DND-41 (cell line): ENCODE measurements around the gene TRPM3.

ENCODE experiments used
- ATAC-seq: fragments of 200-7000 bp; cut with Tn5 transposase; 3 replicates; pipeline ENCODE4 v1.9.1; 2021; ENCODE audit warnings: low read depth; ENCODE audit not compliant: insufficient read depth
- DNase-seq: peaks from one replicate; pipeline ENCODE4 v3.0.0-alpha.2; 2020
- H2AFZ ChIP-seq: 2 replicates; pipeline ENCODE4 v1.6.0; 2012; ENCODE audit warnings: low read depth, low read length
- H3K27ac ChIP-seq: 2 replicates; pipeline ENCODE4 v1.5.1; 2012; ENCODE audit warnings: low read length, inconsistent platforms
- H3K27me3 ChIP-seq: fragments of 200-600 bp; sonication (generic); 2 replicates; pipeline ENCODE4 v1.6.0; 2012; ENCODE audit warnings: low read length, mild to moderate bottlenecking, inconsistent platforms; ENCODE audit not compliant: insufficient read depth, poor library complexity
- H3K36me3 ChIP-seq: 2 replicates; pipeline ENCODE4 v1.5.1; 2012; ENCODE audit warnings: low read length, inconsistent platforms; ENCODE audit not compliant: insufficient read depth
- H3K4me1 ChIP-seq: 2 replicates; pipeline ENCODE4 v1.5.1; 2012; ENCODE audit warnings: mild to moderate bottlenecking, low read length; ENCODE audit not compliant: insufficient read depth
- H3K4me2 ChIP-seq: 2 replicates; pipeline ENCODE4 v1.6.0; 2012; ENCODE audit warnings: mild to moderate bottlenecking, moderate library complexity, low read length, inconsistent platforms; ENCODE audit not compliant: insufficient read depth
- H3K4me3 ChIP-seq, 2 experiments: fragments of 200-600 bp in 1 of 2; shearing (Covaris generic) in 1 of 2; 2 replicates each; pipeline ENCODE4 v1.5.1; 2012 to 2016; ENCODE audit warnings: inconsistent platforms in 2 of 2, low read length in 2 of 2, mild to moderate bottlenecking in 2 of 2, low read depth in 1 of 2, moderate library complexity in 1 of 2
- H3K79me2 ChIP-seq: 2 replicates; pipeline ENCODE4 v1.6.0; 2012; ENCODE audit warnings: low read length, inconsistent platforms; ENCODE audit not compliant: insufficient read depth
- H3K9ac ChIP-seq: 2 replicates; pipeline ENCODE4 v1.6.0; 2012; ENCODE audit warnings: low read depth, mild to moderate bottlenecking, inconsistent platforms, low read length, moderate library complexity
- H3K9me3 ChIP-seq: 2 replicates; pipeline ENCODE4 v1.5.1; 2012; ENCODE audit warnings: low read length, moderate library complexity, mild to moderate bottlenecking, inconsistent platforms; ENCODE audit not compliant: insufficient read depth, severe bottlenecking
- H4K20me1 ChIP-seq: 2 replicates; pipeline ENCODE4 v1.6.0; 2012; ENCODE audit warnings: low read length; ENCODE audit not compliant: insufficient read depth
- CTCF ChIP-seq: IDR thresholded peaks from 2 replicates; pipeline ENCODE4 v1.5.1; 2012; ENCODE audit warnings: borderline replicate concordance, low read length, moderate library complexity, mild to moderate bottlenecking; ENCODE audit not compliant: poor library complexity, severe bottlenecking; ENCODE audit errors: extremely low read depth
- EZH2 ChIP-seq: IDR thresholded peaks from 3 replicates; pipeline ENCODE4 v1.6.1; 2012; ENCODE audit warnings: borderline replicate concordance, low read depth, mild to moderate bottlenecking, moderate library complexity, low read length, inconsistent platforms; ENCODE audit not compliant: severe bottlenecking

TRPM3 gene

DNA sequence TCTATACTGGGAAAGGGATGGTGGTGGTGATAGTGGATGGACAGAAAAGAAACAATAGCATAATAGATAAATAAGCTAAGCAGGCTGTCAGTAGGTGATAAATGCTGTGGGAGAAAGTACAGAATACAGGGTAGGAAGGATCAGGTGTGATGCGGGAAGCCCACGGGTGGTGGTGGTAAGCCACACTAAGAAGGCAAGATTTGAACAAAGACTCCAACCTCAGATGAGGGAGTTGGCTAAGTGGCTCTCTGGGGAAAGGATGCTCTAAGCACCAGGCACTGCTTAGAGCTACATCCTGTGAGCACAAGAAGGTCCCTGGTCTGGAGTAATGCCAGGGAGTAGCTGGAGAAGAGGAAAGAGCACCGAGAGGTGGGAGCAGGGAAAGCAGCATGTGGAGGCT lies 555.4 kb downstream of the TRPM3 start:
- no peak for ATAC-seq

DNA sequence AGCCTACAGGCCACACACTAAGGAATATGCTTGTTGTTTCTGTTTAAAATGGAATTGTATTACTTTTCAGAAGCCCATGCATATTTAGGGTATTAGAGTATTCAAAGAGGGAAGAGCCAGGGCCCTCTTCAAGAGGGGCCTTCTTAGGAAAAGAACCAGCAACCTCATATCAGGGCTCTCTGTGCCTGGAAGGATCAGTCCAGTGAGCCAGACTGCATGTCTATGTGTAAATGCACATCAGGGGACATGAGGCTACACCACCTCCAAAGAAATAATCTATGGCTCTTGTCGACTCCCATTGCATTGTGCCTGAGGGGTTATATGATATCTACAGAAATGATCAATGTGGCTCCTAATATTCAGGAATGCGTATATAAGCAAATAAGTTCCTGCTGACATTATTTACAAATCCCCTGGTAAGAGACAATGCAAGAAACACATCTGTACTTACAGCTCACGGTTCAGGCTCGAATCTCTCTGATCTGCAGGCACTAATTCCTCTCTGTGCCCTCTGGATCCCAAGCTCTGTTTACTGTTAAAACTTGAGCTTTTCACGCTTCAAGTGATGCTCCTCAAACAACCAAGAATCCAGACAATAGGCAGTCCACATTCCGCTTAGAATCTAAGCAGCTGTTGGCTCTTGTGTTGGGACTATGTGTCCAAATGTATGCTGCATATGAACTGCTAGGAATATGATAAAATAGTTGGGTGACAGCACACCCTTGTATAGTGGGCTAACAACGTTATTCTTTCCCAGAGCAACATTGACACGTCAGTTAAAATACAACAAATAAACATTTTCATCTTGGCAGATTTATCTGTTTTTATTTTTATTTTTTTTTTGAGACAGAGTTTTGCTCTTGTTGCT lies 556.7 kb downstream of the TRPM3 start:
- H2AFZ ChIP-seq, result no peak overlapping the region
- H3K4me3 ChIP-seq, result no peak overlapping the region
- no peaks in the 10 kb centered on the region for H4K20me1 ChIP-seq
- H3K4me2 ChIP-seq, result 0 out of 2 replicates have a peak overlapping the region, but pooled peaks have one; percentile 24
- no peak for ATAC-seq
- peaks cover 22% of the 10 kb centered on the region for H3K4me1 ChIP-seq
- no peaks in the 10 kb centered on the region for H3K9me3 ChIP-seq
- TF ChIP-seq EZH2 (no peak), CTCF (no peak)
- no peaks in the 10 kb centered on the region for H3K27me3 ChIP-seq
- no peak for DNase-seq
- H3K27ac ChIP-seq, result no peak overlapping the region; the same call in 1 of the 2 replicates
- H3K79me2 ChIP-seq, result no peaks in the 10 kb centered on the region
- H3K36me3 ChIP-seq, result no peaks in the 10 kb centered on the region
- H3K9ac ChIP-seq, result no peak overlapping the region

More for the DNA sequence above, 555.4 kb downstream of the TRPM3 start:
- DNase-seq, result no peak
- Histone ChIP-seq H2AFZ (no peak overlapping the region), H3K27me3 (no peaks in the 10 kb centered on the region), H3K9ac (no peak overlapping the region), H3K4me2 (no peak overlapping the region), H3K79me2 (no peaks in the 10 kb centered on the region), H3K9me3 (no peaks in the 10 kb centered on the region), H4K20me1 (no peaks in the 10 kb centered on the region), H3K4me3 (no peak overlapping the region), H3K4me1 (peaks cover 22% of the 10 kb centered on the region), H3K36me3 (no peaks in the 10 kb centered on the region), H3K27ac (no peak overlapping the region)
- TF ChIP-seq EZH2 (no peak), CTCF (no peak)

- no peak for TF ChIP-seq EZH2
- TF ChIP-seq CTCF, result no peak
- no peaks in the 10 kb centered on the region for H3K36me3 ChIP-seq
- DNase-seq (peak; percentile 44), ATAC-seq (peak; percentile 98)
- no peaks in the 10 kb centered on the region for H3K9me3 ChIP-seq
- H3K27ac ChIP-seq, result peak overlapping the region; percentile 37
- no peak overlapping the region for H3K9ac ChIP-seq
- peaks cover 22% of the 10 kb centered on the region for H3K4me1 ChIP-seq
- no peak overlapping the region for H3K4me3 ChIP-seq
- H2AFZ ChIP-seq, result peak overlapping the region; percentile 48
- H3K79me2 ChIP-seq, result no peaks in the 10 kb centered on the region
- peak overlapping the region; percentile 53 for H3K4me2 ChIP-seq
- H4K20me1 ChIP-seq, result no peaks in the 10 kb centered on the region
- H3K27me3 ChIP-seq, result no peaks in the 10 kb centered on the region
Measured at GRCh38 chr9:70563431-70564204, 557.8 kb downstream of the TRPM3 start.
